ENCODE results near the gene JARID2.

DNA sequence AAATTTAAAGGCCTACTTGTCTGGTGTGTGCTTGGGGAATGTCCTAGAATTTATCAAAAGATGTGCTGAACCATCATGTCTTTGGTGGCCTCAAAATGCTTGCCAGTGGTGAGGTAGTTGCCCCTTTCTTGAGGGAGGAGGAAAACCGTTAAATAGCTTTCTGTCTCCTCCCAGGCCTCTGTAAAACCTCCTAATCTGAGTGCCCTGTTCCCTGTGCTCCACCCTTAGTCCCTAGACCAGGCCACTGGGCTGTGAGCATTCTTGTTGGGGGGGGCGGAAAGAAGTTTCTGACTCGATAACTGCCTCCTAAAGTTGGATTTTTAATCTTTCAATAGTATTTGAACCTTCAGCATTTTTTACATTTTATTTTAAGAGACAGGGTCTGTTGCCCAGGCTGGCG, 23.1 kb downstream of the JARID2 start:
- TF ChIP-seq, protein P1, sequence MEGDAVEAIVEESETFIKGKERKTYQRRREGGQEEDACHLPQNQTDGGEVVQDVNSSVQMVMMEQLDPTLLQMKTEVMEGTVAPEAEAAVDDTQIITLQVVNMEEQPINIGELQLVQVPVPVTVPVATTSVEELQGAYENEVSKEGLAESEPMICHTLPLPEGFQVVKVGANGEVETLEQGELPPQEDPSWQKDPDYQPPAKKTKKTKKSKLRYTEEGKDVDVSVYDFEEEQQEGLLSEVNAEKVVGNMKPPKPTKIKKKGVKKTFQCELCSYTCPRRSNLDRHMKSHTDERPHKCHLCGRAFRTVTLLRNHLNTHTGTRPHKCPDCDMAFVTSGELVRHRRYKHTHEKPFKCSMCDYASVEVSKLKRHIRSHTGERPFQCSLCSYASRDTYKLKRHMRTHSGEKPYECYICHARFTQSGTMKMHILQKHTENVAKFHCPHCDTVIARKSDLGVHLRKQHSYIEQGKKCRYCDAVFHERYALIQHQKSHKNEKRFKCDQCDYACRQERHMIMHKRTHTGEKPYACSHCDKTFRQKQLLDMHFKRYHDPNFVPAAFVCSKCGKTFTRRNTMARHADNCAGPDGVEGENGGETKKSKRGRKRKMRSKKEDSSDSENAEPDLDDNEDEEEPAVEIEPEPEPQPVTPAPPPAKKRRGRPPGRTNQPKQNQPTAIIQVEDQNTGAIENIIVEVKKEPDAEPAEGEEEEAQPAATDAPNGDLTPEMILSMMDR (IDR thresholded peaks at IDR 0.05), result no peak
- no peak for TF ChIP-seq POLR2AphosphoS5 (IDR thresholded peaks at IDR 0.05; ENCODE audit: low read depth, low read length)
- TF ChIP-seq REST (IDR thresholded peaks at IDR 0.05; ENCODE audit: insufficient read depth in 1 of 2, low read depth in 2 of 2, low read length in 1 of 2), result no peak
